Endothelial cell of umbilical vein (primary cell): ENCODE measurements around the gene FOLR1. TPM values are rescaled to one million over a fixed set of nuclear protein-coding genes. Genes with fewer than 3 reads are reported as not detected.

ENCODE experiments used
- BruUV-seq: library from RNA; stranded (reverse); fragments of 400-500 nt; replicated peaks from 2 replicates; lab custom pipeline; 2021; lab: Mats Ljungman, UMichigan
- CTCF ChIA-PET: fragments of 300-600, 350-600 bp; sonication (Branson Sonifier 250); formaldehyde crosslinking; loops from one replicate; lab custom pipeline; 2021; ENCODE audit warnings: antibody characterized with exemption, inconsistent platforms; lab: Charles Lee
- POLR2A ChIA-PET: fragments of 300-600, 350-600 bp; sonication (Branson Sonifier 250); formaldehyde crosslinking; loops from one replicate; lab custom pipeline; 2021; ENCODE audit warnings: antibody characterized with exemption, inconsistent platforms; lab: Charles Lee
- DNase-seq: peaks from one replicate; pipeline ENCODE4 v3.0.0-alpha.2; 2011; ENCODE audit warnings: low read depth, low spot score
- FAIRE-seq: peaks from 2 replicates; lab custom pipeline; 2011; peaks lifted over from hg19 to GRCh38; lab: Jason Lieb, UNC
- H2AFZ ChIP-seq: 2 replicates; pipeline ENCODE4 v1.6.0; 2012; ENCODE audit warnings: low read depth, low read length, control low read depth, inconsistent platforms
- H3K27ac ChIP-seq: 2 replicates; pipeline ENCODE4 v1.5.1; 2011; ENCODE audit warnings: low read depth, mild to moderate bottlenecking, control low read depth, low read length, moderate library complexity; ENCODE audit not compliant: insufficient read depth
- H3K27me3 ChIP-seq, 2 experiments: 2 replicates each; pipeline versions ENCODE4 v1.6.0 to v1.6.1; 2011; ENCODE audit warnings: low read length in 2 of 2, mixed read lengths in 1 of 2; ENCODE audit not compliant: control insufficient read depth in 2 of 2, insufficient read depth in 2 of 2
- H3K36me3 ChIP-seq, 2 experiments: 2 replicates in 1 of 2; 3 replicates in 1 of 2; pipeline ENCODE4 v1.5.1; 2011; ENCODE audit warnings: low read length in 2 of 2, mild to moderate bottlenecking in 1 of 2, moderate library complexity in 1 of 2; ENCODE audit not compliant: control insufficient read depth in 2 of 2, insufficient read depth in 2 of 2; ENCODE audit errors: extremely low read depth in 1 of 2
- H3K4me1 ChIP-seq: 3 replicates; pipeline ENCODE4 v1.5.1; 2011; ENCODE audit warnings: mild to moderate bottlenecking, low read length; ENCODE audit not compliant: control insufficient read depth, insufficient read depth; ENCODE audit errors: extremely low read depth
- H3K4me2 ChIP-seq: 2 replicates; pipeline ENCODE4 v1.6.1; 2011; ENCODE audit warnings: low read length, control low read depth, mixed read lengths; ENCODE audit not compliant: insufficient read depth
- H3K4me3 ChIP-seq, 3 experiments: fragments of 200-600 bp in 1 of 3; sonication (generic), shearing (Covaris generic) in 1 of 3; replicated peaks in 1 of 3; 2 replicates each; pipeline ENCODE4 v1.5.1; 2011 to 2016; ENCODE audit warnings: control low read depth in 3 of 3, low read length in 3 of 3, mild to moderate bottlenecking in 2 of 3, inconsistent platforms in 1 of 3, low read depth in 1 of 3, moderate library complexity in 1 of 3; ENCODE audit not compliant: insufficient read depth in 1 of 3
- H3K79me2 ChIP-seq: 2 replicates; pipeline ENCODE4 v1.6.0; 2012; ENCODE audit warnings: low read length, inconsistent platforms; ENCODE audit not compliant: control insufficient read depth, insufficient read depth
- H3K9ac ChIP-seq: replicated peaks from 2 replicates; pipeline ENCODE3; 2011; ENCODE audit warnings: low read length, control low read depth; ENCODE audit not compliant: insufficient read depth; ENCODE audit errors: extremely low read depth
- H3K9me1 ChIP-seq: replicated peaks from 3 replicates; pipeline ENCODE4 v1.6.0; 2011; ENCODE audit warnings: mild to moderate bottlenecking, low read length; ENCODE audit not compliant: control insufficient read depth, insufficient read depth; ENCODE audit errors: extremely low read depth
- H3K9me3 ChIP-seq: replicated peaks from 2 replicates; pipeline ENCODE4 v1.5.1; 2012; ENCODE audit warnings: low read length, inconsistent platforms; ENCODE audit not compliant: control insufficient read depth, insufficient read depth
- H4K20me1 ChIP-seq: replicated peaks from 2 replicates; pipeline ENCODE3; 2011; ENCODE audit warnings: mild to moderate bottlenecking, low read length; ENCODE audit not compliant: control insufficient read depth, insufficient read depth; ENCODE audit errors: extremely low read depth
- EZH2 ChIP-seq: IDR thresholded peaks from 2 replicates; pipeline ENCODE4 v1.6.1; 2012; ENCODE audit warnings: borderline replicate concordance, low read depth, mild to moderate bottlenecking, moderate library complexity, low read length, inconsistent platforms; ENCODE audit not compliant: severe bottlenecking
- FOS ChIP-seq: IDR thresholded peaks from 2 replicates; pipeline ENCODE4 v1.6.1; 2011; ENCODE audit warnings: mild to moderate bottlenecking, low read length, moderate library complexity, borderline replicate concordance; ENCODE audit not compliant: insufficient read depth
- GATA2 ChIP-seq: IDR thresholded peaks from 2 replicates; pipeline ENCODE4 v1.7.0; 2011; ENCODE audit warnings: low read depth, mild to moderate bottlenecking, moderate library complexity, mixed read lengths, low read length; ENCODE audit not compliant: insufficient read length, insufficient read depth
- JUN ChIP-seq: IDR thresholded peaks from 2 replicates; pipeline ENCODE4 v1.6.1; 2011; ENCODE audit warnings: borderline replicate concordance, low read depth; ENCODE audit not compliant: insufficient read length, insufficient read depth
- MYC ChIP-seq: IDR thresholded peaks from one replicate; pipeline ENCODE4 v1.6.1; 2011; ENCODE audit warnings: mild to moderate bottlenecking, low read depth, low read length
- POLR2A ChIP-seq: IDR thresholded peaks from 2 replicates; pipeline ENCODE4 v1.6.1; 2012; ENCODE audit warnings: low read depth, mild to moderate bottlenecking, control low read depth, low read length
- POLR2AphosphoS5 ChIP-seq: IDR thresholded peaks from 2 replicates; pipeline ENCODE4 v1.6.1; 2012; ENCODE audit warnings: low read depth, mild to moderate bottlenecking, control low read depth, low read length, moderate library complexity; ENCODE audit not compliant: insufficient read depth
- dilution Hi-C: fragments of 300-500 bp; cut with MboI; formaldehyde crosslinking; loops from one replicate; pipeline ENCODE4 v1.15.0; 2019; ENCODE audit warnings: low sequenced_read_pairs; ENCODE audit not compliant: extremely low pct_ligation_motif_present
- intact Hi-C: fragments of 100-400 bp; cut with micrococcal nuclease; formaldehyde crosslinking; loops from one replicate; pipeline ENCODE4 v1.10.0; 2022
- polyA plus RNA-seq, 4 experiments: library from polyadenylated mRNA; depleted of rRNA in 3 of 4; stranded (reverse) in 3 of 4; unstranded in 1 of 4; fragments of >200 nt; gene quantifications; 2 replicates each; pipeline versions ENCODE4 v1.2.1 to v1.2.3, GENCODE V29; 2011 to 2012; ENCODE audit warnings: missing spikeins in 1 of 4
- total RNA-seq: library from RNA; stranded (reverse); gene quantifications from 2 replicates; pipeline ENCODE4 v1.2.3, GENCODE V29; 2021
- TF ChIP-seq, protein P1 (sequence below): IDR thresholded peaks from 2 replicates; pipeline ENCODE4 v1.6.1; 2011; ENCODE audit not compliant: insufficient read depth, insufficient read length
- TF ChIP-seq, protein P2 (sequence below), 2 donors: IDR thresholded peaks; 1 replicate in 1 of 2; 2 replicates in 1 of 2; pipeline ENCODE4 v1.5.1; 2011; ENCODE audit warnings: low read length in 2 of 2, mild to moderate bottlenecking in 2 of 2, moderate library complexity in 2 of 2, control low read depth in 1 of 2, inconsistent platforms in 1 of 2, low read depth in 1 of 2; ENCODE audit not compliant: insufficient read depth in 1 of 2; ENCODE audit errors: extremely low read depth in 1 of 2

The FOLR1 gene
- total and polyA plus RNA-seq, 2 donors (not counting 3 experiments of a cell fraction or from before 2014, with no cell fraction given): not detected

DNA sequence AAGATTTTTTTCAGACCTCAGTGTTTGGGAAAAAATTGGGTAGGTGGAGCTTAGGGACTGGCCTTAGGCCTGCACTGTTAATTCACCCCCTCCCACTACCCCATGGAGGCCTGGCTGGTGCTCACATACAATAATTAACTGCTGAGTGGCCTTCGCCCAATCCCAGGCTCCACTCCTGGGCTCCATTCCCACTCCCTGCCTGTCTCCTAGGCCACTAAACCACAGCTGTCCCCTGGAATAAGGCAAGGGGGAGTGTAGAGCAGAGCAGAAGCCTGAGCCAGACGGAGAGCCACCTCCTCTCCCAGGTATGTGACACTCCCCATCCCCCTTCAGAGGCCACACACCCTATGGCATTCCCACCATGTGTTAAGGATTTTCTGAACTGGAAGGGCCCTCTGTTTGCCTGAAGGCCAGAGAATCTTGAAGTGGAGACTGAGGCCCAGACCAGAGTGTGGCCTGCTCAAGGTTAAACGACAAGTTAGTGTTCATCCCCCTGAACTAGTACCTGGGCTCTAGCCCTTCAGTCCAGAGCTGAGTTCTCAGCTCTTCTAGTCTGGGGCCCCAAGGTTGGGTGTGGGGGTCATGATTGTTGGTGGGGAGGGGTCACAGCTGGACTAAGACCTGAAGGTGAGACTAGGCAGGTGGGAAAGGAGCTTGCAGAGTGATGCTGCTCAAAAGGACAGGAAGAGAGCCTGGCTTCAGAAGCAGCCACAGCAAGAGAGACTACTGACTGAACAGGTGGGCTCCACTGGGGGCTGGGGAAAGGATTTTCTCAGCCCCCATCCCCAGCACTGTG, 2.3 kb upstream of the FOLR1 start:
- no peaks in the 10 kb centered on the region for H3K79me2 ChIP-seq
- no peak overlapping the region for H3K27ac ChIP-seq
- no peak for FAIRE-seq
- BruUV-seq: no TSS peak
- H3K9ac ChIP-seq: no peak overlapping the region
- no peak overlapping the region for H3K4me2 ChIP-seq
- intact Hi-C loops: no loop called here
- no peaks in the 10 kb centered on the region for H3K4me1 ChIP-seq
- no peak for DNase-seq
- ChIA-PET POLR2A (no interaction called here), CTCF (interaction anchor here (1.3 to 1.6 kb wide), 3 partner anchors 8 to 164 kb away, joined by 4 to 5 read pairs (median 4); no protein-coding TSS in a partner anchor)
- H3K9me1 ChIP-seq: no peaks in the 10 kb centered on the region
- TF ChIP-seq POLR2A (no peak), POLR2AphosphoS5 (no peak), EZH2 (no peak), FOS (no peak), JUN (no peak), MYC (no peak), GATA2 (no peak)
- TF ChIP-seq, protein P1, sequence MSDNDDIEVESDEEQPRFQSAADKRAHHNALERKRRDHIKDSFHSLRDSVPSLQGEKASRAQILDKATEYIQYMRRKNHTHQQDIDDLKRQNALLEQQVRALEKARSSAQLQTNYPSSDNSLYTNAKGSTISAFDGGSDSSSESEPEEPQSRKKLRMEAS: no peak
- TF ChIP-seq, protein P2, sequence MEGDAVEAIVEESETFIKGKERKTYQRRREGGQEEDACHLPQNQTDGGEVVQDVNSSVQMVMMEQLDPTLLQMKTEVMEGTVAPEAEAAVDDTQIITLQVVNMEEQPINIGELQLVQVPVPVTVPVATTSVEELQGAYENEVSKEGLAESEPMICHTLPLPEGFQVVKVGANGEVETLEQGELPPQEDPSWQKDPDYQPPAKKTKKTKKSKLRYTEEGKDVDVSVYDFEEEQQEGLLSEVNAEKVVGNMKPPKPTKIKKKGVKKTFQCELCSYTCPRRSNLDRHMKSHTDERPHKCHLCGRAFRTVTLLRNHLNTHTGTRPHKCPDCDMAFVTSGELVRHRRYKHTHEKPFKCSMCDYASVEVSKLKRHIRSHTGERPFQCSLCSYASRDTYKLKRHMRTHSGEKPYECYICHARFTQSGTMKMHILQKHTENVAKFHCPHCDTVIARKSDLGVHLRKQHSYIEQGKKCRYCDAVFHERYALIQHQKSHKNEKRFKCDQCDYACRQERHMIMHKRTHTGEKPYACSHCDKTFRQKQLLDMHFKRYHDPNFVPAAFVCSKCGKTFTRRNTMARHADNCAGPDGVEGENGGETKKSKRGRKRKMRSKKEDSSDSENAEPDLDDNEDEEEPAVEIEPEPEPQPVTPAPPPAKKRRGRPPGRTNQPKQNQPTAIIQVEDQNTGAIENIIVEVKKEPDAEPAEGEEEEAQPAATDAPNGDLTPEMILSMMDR (IDR thresholded peaks at IDR 0.05; ENCODE audit: extremely low read depth in 1 of 2, insufficient read depth in 1 of 2, low read depth in 1 of 2, low read length in 2 of 2): no peak
- no peak overlapping the region for H3K4me3 ChIP-seq
- peaks cover 0 to 1% of the 10 kb centered on the region in 2 experiments for H3K27me3 ChIP-seq
- no peak overlapping the region for H2AFZ ChIP-seq
- H4K20me1 ChIP-seq: no peaks in the 10 kb centered on the region
- H3K9me3 ChIP-seq: no peaks in the 10 kb centered on the region
- dilution Hi-C loops: no loop called here
- no peaks in the 10 kb centered on the region for H3K36me3 ChIP-seq
